ENCODE results near the gene INKA2.

The INKA2 gene

DNA sequence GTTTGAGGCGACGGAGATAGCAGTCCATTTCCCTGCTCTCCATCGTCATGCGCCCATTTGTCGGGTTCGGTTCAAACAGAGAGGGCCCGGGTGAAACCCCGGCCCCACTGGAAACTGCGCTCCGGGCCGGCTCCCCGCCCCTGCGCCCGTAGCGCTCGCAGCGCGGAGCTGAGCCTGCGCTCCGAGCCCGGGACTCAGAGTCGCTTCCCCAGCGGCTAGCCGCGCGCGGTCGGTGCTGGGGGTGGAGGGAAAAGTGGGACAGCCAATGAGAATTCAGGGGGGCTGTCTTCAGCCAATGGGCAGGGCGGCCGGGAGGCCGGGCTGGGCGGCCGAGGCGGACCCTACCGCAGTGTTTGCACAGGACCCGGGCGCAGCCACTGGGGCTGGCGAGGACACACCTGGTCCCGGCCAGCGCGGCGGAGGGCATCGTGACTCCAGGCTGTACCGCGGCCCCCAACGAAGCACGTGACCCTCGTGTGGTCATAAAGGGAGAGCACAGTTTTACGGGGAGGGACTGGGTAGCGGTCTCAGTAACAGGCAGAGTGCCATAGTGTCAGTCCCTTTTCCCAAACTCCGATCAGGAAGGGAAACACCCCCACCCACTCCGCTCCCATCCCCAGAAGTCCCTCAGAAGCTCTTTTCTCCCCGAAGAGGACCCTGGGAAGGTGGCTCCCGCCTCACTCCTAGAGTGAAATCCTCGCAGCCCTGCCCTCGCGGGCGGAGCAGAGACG, at the start of gene INKA2:
TSS of gene INKA2 (minus strand) at position 202 of the 731 bp plus-strand sequence. CDS start at position 49, 153 bp downstream.
- peak in 2 of 3 donors; percentile 29 to 54 for DNase-seq (ENCODE audit: low read depth in 3 of 3, low spot score in 1 of 3)

- no peak for DNase-seq (ENCODE audit: low read depth in 3 of 3, low spot score in 1 of 3)
Observed at GRCh38 chr1:111786669-111787207, 47.5 kb upstream of the INKA2 start.

GRCh38 chr1:111784273-111784901, 45.2 kb upstream of the INKA2 start:
- no peak for DNase-seq (ENCODE audit: low read depth in 3 of 3, low spot score in 1 of 3)

GRCh38 chr1:111779546-111779945, 40.4 kb upstream of the INKA2 start:
- DNase-seq (ENCODE audit: low read depth in 3 of 3, low spot score in 1 of 3): no peak

- DNase-seq (ENCODE audit: low read depth in 3 of 3, low spot score in 1 of 3): no peak
Observed at GRCh38 chr1:111778541-111779051, 39.4 kb upstream of the INKA2 start.

- DNase-seq (ENCODE audit: low read depth in 3 of 3, low spot score in 1 of 3): no peak
Observed at GRCh38 chr1:111778066-111778465, 38.9 kb upstream of the INKA2 start.

DNA sequence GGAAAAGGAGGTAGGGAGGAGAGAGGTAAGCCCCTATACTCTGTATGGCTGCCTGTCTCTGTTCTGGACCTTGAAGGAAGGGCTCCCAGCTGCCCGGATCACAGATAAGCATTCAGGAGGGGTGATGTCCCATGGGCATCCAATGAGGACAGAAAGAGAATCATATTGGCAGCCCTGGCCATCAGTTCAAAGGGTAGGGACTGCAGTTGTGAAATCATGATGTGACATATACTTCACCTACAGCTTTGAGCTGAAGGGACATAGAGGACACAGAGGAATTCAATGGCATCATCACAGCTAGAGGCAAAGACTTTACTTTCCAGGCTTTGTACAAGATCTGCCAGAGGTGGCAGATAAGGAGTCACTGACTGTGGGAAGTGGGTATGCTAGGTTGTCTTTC, 38.1 kb upstream of the INKA2 start:
- no peak for DNase-seq (ENCODE audit: low read depth in 3 of 3, low spot score in 1 of 3)

DNA sequence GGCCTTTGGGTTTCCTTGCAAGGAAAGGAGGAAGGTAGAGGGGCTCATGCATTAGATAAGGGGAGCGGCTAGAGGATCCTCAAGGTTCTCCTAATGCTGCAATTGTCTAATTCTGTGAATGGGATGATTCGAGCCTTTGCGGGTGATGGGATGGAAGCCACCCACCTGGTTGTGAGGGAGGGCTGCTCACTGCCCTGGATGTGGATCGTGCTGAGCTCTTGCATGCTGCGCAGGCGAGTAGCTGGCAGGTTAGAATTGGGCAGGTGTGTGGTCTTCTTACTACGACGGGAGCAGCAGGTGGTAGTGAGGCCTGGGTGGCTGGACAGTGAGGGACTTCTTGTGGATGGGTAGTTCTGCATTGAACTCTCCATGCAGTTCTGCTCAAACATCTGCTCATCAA, 37.7 kb upstream of the INKA2 start:
- DNase-seq (ENCODE audit: low read depth in 3 of 3, low spot score in 1 of 3): no peak

GRCh38 chr1:111776391-111776790, 37.2 kb upstream of the INKA2 start:
- DNase-seq (ENCODE audit: low read depth in 3 of 3, low spot score in 1 of 3): no peak

GRCh38 chr1:111775966-111776365, 36.8 kb upstream of the INKA2 start:
- no peak for DNase-seq (ENCODE audit: low read depth in 3 of 3, low spot score in 1 of 3)

- DNase-seq (ENCODE audit: low read depth in 3 of 3, low spot score in 1 of 3): no peak
Observed at GRCh38 chr1:111770916-111771315, 31.7 kb upstream of the INKA2 start.

DNA sequence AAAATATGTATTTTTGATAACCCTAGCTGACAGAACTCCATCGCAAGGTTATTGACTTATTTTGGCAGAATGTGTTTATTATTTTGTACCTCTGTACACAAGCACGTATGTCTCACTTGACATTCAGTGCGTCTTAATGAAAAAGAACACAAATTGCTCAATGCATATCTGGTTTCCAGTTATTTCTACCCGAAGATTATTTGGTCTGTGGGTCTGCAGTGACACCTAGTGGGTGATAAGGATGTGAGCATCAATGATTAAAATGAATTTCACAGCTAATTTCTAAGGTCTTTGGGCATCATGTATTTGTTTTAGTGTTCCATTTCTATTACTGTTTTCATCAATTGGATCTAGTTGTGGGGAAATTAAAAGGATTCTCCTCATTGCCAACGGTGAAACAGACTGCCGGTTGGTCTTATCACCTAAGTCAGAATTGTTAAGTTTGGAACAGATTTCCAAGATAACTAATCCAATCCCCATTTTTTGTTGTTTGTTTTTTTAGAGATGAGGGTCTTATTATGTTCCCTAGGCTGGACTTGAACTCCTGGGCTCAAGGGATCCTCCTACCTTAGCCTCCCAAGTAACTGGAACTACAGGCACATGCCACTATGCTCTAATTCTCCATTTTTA, 30.4 kb upstream of the INKA2 start:
- DNase-seq (ENCODE audit: low read depth in 3 of 3, low spot score in 1 of 3): peak in 1 of 3 donors; percentile 20

DNA sequence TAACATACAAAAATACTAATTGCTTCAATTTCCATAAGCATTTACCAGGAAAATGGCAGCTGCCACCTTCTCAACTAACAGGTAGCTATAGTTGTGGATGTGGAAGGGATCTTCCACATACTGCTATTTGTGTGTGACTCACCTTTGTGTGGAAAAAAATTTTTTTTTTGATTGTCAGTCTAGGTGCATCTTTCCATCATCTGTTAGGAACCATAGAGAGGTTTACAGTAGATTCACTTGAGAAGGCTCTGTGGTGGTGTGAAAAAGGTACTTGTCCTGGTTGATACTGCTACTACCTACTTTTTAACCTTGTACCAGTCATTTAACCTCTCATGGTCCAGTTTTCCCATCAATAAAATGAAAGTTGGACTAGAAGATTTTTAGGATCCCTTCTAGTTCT, 29.4 kb upstream of the INKA2 start:
- DNase-seq (ENCODE audit: low read depth in 3 of 3, low spot score in 1 of 3): no peak

DNA sequence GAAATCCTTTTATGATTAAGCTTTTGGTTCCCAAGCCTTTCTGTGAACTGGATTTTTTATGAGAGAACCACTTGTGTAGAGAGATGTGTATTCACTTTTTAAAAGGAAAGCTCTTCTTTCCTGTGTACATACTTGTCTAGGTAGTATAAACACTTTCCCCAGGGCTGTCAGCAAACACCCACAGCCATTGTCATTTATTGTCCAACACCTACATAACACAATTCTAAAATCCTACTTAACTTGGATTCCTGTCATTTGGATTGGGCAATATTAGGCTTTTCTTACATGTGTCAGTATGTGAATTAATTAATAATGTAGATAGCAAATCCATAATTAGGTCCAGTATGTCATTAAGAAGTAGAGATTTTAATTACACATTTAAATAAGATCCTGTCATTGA, 28.8 kb upstream of the INKA2 start:
- no peak for DNase-seq (ENCODE audit: low read depth in 3 of 3, low spot score in 1 of 3)

DNA sequence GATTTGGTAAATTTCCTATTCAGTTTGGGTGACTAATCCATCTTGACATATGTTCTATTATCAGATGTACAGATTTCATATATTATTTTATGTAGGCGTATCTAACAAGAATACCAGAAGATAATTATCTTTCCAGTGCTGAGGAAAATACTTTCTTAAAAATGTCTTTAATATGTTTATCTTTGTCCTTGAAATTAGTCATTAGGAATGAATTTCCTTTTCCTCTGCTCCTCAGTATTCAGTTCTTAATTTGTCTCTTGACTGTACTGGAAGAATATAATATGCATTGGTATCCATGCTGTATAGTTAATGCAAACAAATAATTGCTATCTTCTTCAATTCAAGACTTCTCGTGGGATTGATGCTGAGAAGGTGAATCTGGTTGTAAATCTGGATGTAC, 23.1 kb upstream of the INKA2 start:
- no peak for DNase-seq (ENCODE audit: low read depth in 3 of 3, low spot score in 1 of 3)

GRCh38 chr1:111761717-111762116, 22.5 kb upstream of the INKA2 start:
- DNase-seq (ENCODE audit: low read depth in 3 of 3, low spot score in 1 of 3): no peak

GRCh38 chr1:111758373-111758772, 19.2 kb upstream of the INKA2 start:
- no peak for DNase-seq (ENCODE audit: low read depth in 3 of 3, low spot score in 1 of 3)

DNA sequence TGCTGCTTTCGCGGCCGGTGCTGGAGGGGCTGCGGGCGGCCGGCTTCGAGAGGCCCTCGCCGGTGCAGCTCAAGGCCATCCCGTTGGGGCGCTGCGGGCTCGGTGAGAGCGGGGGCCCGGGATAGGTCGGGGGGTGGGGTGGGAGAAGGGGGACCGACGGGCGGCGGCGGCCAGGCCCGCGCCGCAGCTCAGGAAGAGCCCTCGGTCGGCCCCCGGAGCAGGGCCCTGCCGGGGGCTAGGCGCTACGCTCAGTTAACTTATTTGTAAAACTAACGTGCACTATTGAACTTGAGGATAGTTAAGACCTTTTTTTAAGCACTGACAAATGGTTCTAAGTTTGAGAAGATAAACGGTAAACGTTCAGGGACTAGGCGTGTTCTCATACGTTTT, 16.9 kb upstream of the INKA2 start:
- no peak for DNase-seq (ENCODE audit: low read depth in 3 of 3, low spot score in 1 of 3)

- peak; percentile 85 to 87 (median 86) for DNase-seq (ENCODE audit: low read depth in 3 of 3, low spot score in 1 of 3)
Observed at GRCh38 chr1:111755331-111756123, 16.3 kb upstream of the INKA2 start, which contains the start of gene DDX20. Gene DDX20 (plus strand): TSS chr1:111755901. CDS start chr1:111755925, 24 bp downstream.

GRCh38 chr1:111754984-111755330, 15.8 kb upstream of the INKA2 start:
- peak in 1 of 3 donors; percentile 8 for DNase-seq (ENCODE audit: low read depth in 3 of 3, low spot score in 1 of 3)
